ENCODE measurements around the gene DMXL2.
"Not testable (repeated sequence)": the region's sequence is repeated elsewhere in the genome, so short reads cannot be mapped to it uniquely, and the experiment has no call there.

The DMXL2 gene

GRCh38 chr15:51444807-51445206, 177.8 kb downstream of the DMXL2 start:
- no peak for TF ChIP-seq CTCF (IDR thresholded peaks at IDR 0.05; ENCODE audit: low read depth, low read length)
- H3K4me3 ChIP-seq (ENCODE audit: low read depth, low read length) = no peak overlapping the region

- no peak for TF ChIP-seq CTCF (IDR thresholded peaks at IDR 0.05; ENCODE audit: low read depth, low read length)
- H3K4me3 ChIP-seq (ENCODE audit: low read depth, low read length) = no peak overlapping the region
Observed at GRCh38 chr15:51444112-51444511, 178.5 kb downstream of the DMXL2 start.

- no peak for TF ChIP-seq CTCF (IDR thresholded peaks at IDR 0.05; ENCODE audit: low read depth, low read length)
- no peak overlapping the region for H3K4me3 ChIP-seq (ENCODE audit: low read depth, low read length)
Observed at GRCh38 chr15:51443282-51443914, 179.2 kb downstream of the DMXL2 start.

GRCh38 chr15:51438526-51438925, 184.0 kb downstream of the DMXL2 start:
- no peak for TF ChIP-seq CTCF (IDR thresholded peaks at IDR 0.05; ENCODE audit: low read depth, low read length)
- H3K4me3 ChIP-seq (ENCODE audit: low read depth, low read length) = no peak overlapping the region

- H3K4me3 ChIP-seq (ENCODE audit: low read depth, low read length) = no peak overlapping the region
Observed at GRCh38 chr15:51425517-51426040, 197.0 kb downstream of the DMXL2 start.

GRCh38 chr15:51424780-51425179, 197.8 kb downstream of the DMXL2 start:
- H3K4me3 ChIP-seq (ENCODE audit: low read depth, low read length) = no peak overlapping the region
- no peak for TF ChIP-seq CTCF (IDR thresholded peaks at IDR 0.05; ENCODE audit: low read depth, low read length)

More at GRCh38 chr15:51425517-51426040, 197.0 kb downstream of the DMXL2 start:
- no peak for TF ChIP-seq CTCF (IDR thresholded peaks at IDR 0.05; ENCODE audit: low read depth, low read length)

- H3K4me3 ChIP-seq (ENCODE audit: low read depth, low read length) = not testable (repeated sequence)
Observed at GRCh38 chr15:51423040-51423439, 199.5 kb downstream of the DMXL2 start.

GRCh38 chr15:51416129-51416528, 206.4 kb downstream of the DMXL2 start:
- H3K4me3 ChIP-seq (ENCODE audit: low read depth, low read length) = no peak overlapping the region
- no peak for TF ChIP-seq CTCF (IDR thresholded peaks at IDR 0.05; ENCODE audit: low read depth, low read length)

All from WI38 (cell line).